ENCODE data around the gene SLC4A1. TPM values are rescaled to one million over a fixed set of nuclear protein-coding genes. Genes with fewer than 3 reads are reported as not detected.
"Not testable (repeated sequence)": the region's sequence is repeated elsewhere in the genome, so short reads cannot be mapped to it uniquely, and the experiment has no call there.

SLC4A1 gene
- total RNA-seq, 1 experiment from 2014 or later, result not detected

- Histone ChIP-seq H3K4me1 (ENCODE audit: insufficient read depth, low read length) (no peaks in the 10 kb centered on the region), H3K4me3 (ENCODE audit: low read length) (no peak overlapping the region), H3K27me3 (ENCODE audit: low read length) (no peaks in the 10 kb centered on the region), H3F3A (ENCODE audit: low read length, unreplicated experiment) (no peaks in the 10 kb centered on the region), H3K79me2 (ENCODE audit: low read length) (no peaks in the 10 kb centered on the region), H3K9me3 (ENCODE audit: low read length) (no peaks in the 10 kb centered on the region), H3K9me2 (replicated peaks; ENCODE audit: low read length) (no peaks in the 10 kb centered on the region), H2AFZ (ENCODE audit: low read length) (no peak overlapping the region), H3K36me3 (ENCODE audit: low read depth, low read length) (no peaks in the 10 kb centered on the region), H3K27ac (ENCODE audit: low read length) (no peak overlapping the region), H3K9ac (ENCODE audit: low read length) (no peak overlapping the region), H3K4me2 (ENCODE audit: low read length) (no peak overlapping the region), H4K20me1 (ENCODE audit: low read length) (no peaks in the 10 kb centered on the region)
- ChIA-PET CTCF (no interaction called here), POLR2A (ENCODE audit: unreplicated experiment) (no interaction called here)
- DNase-seq, result no peak
- no peak for ATAC-seq
- no TSS peak for BruUV-seq (replicated peaks)
- TF ChIP-seq CTCF (conservative IDR thresholded peaks at IDR 0.05; ENCODE audit: low read depth, low read length) (no peak), EZH2phosphoT487 (IDR thresholded peaks at IDR 0.05; ENCODE audit: borderline replicate concordance, low read length) (no peak), EZH2 (IDR thresholded peaks at IDR 0.05; ENCODE audit: low read length, unreplicated experiment) (no peak)
- intact Hi-C loops (cut with micrococcal nuclease), result no loop called here
These were observed 19.8 kb downstream of the SLC4A1 start for GRCh38 chr17:44247876-44248736.

- POLR2A ChIA-PET (ENCODE audit: unreplicated experiment), result no interaction called here
- Histone ChIP-seq H3K4me1 (ENCODE audit: insufficient read depth, low read length) (no peaks in the 10 kb centered on the region), H2AFZ (ENCODE audit: low read length) (no peak overlapping the region), H3K9ac (ENCODE audit: low read length) (no peak overlapping the region), H3K79me2 (ENCODE audit: low read length) (no peaks in the 10 kb centered on the region), H3K9me2 (replicated peaks; ENCODE audit: low read length) (no peaks in the 10 kb centered on the region), H3K27ac (ENCODE audit: low read length) (no peak overlapping the region), H3K36me3 (ENCODE audit: low read depth, low read length) (no peaks in the 10 kb centered on the region), H4K20me1 (ENCODE audit: low read length) (no peaks in the 10 kb centered on the region), H3K4me2 (ENCODE audit: low read length) (no peak overlapping the region), H3K27me3 (ENCODE audit: low read length) (no peaks in the 10 kb centered on the region), H3F3A (ENCODE audit: low read length, unreplicated experiment) (no peaks in the 10 kb centered on the region), H3K9me3 (ENCODE audit: low read length) (no peaks in the 10 kb centered on the region), H3K4me3 (ENCODE audit: low read length) (no peak overlapping the region)
- no peak for TF ChIP-seq EZH2 (IDR thresholded peaks at IDR 0.05; ENCODE audit: low read length, unreplicated experiment)
- no peak for TF ChIP-seq CTCF (conservative IDR thresholded peaks at IDR 0.05; ENCODE audit: low read depth, low read length)
- no peak for TF ChIP-seq EZH2phosphoT487 (IDR thresholded peaks at IDR 0.05; ENCODE audit: borderline replicate concordance, low read length)
- ATAC-seq, result no peak
- CTCF ChIA-PET, result no interaction called here
- BruUV-seq (replicated peaks), result no TSS peak
- intact Hi-C loops (cut with micrococcal nuclease), result no loop called here
- no peak for DNase-seq
These were observed 20.5 kb downstream of the SLC4A1 start for GRCh38 chr17:44247440-44247841.

GRCh38 chr17:44241106-44241624 lies 26.8 kb downstream of the SLC4A1 start:
- H3K79me2 ChIP-seq (ENCODE audit: low read length), result no peaks in the 10 kb centered on the region
- H2AFZ ChIP-seq (ENCODE audit: low read length), result no peak overlapping the region
- DNase-seq, result no peak
- H3K4me3 ChIP-seq (ENCODE audit: low read length), result no peak overlapping the region
- H3K4me2 ChIP-seq (ENCODE audit: low read length), result no peak overlapping the region
- TF ChIP-seq EZH2phosphoT487 (IDR thresholded peaks at IDR 0.05; ENCODE audit: borderline replicate concordance, low read length) (no peak), CTCF (conservative IDR thresholded peaks at IDR 0.05; ENCODE audit: low read depth, low read length) (no peak), EZH2 (IDR thresholded peaks at IDR 0.05; ENCODE audit: low read length, unreplicated experiment) (no peak)
- H3K9me2 ChIP-seq (replicated peaks; ENCODE audit: low read length), result no peaks in the 10 kb centered on the region
- H3F3A ChIP-seq (ENCODE audit: low read length, unreplicated experiment), result no peaks in the 10 kb centered on the region
- no peak overlapping the region for H3K9ac ChIP-seq (ENCODE audit: low read length)
- no peak overlapping the region for H3K27ac ChIP-seq (ENCODE audit: low read length)
- BruUV-seq (replicated peaks), result no TSS peak
- intact Hi-C loops (cut with micrococcal nuclease), result no loop called here
- CTCF ChIA-PET, result interaction anchor here (0.7 kb wide), 1 partner anchor 30 kb away, joined by 4 read pairs; no protein-coding TSS in a partner anchor
- no peaks in the 10 kb centered on the region for H3K9me3 ChIP-seq (ENCODE audit: low read length)
- ATAC-seq, result no peak
- POLR2A ChIA-PET (ENCODE audit: unreplicated experiment), result no interaction called here
- no peaks in the 10 kb centered on the region for H3K36me3 ChIP-seq (ENCODE audit: low read depth, low read length)
- H4K20me1 ChIP-seq (ENCODE audit: low read length), result no peaks in the 10 kb centered on the region
- H3K27me3 ChIP-seq (ENCODE audit: low read length), result no peaks in the 10 kb centered on the region
- peaks cover 3% of the 10 kb centered on the region; the same call in 1 of the 2 replicates for H3K4me1 ChIP-seq (ENCODE audit: insufficient read depth, low read length)

- H3K36me3 ChIP-seq (ENCODE audit: low read depth, low read length); ATAC-seq; H3K9me2 ChIP-seq (replicated peaks; ENCODE audit: low read length); POLR2A ChIA-PET (ENCODE audit: unreplicated experiment); H3K27ac ChIP-seq (ENCODE audit: low read length); H3F3A ChIP-seq (ENCODE audit: low read length, unreplicated experiment); CTCF ChIA-PET; H3K79me2 ChIP-seq (ENCODE audit: low read length); BruUV-seq (replicated peaks); H3K4me3 ChIP-seq (ENCODE audit: low read length); H3K9me3 ChIP-seq (ENCODE audit: low read length); H3K4me2 ChIP-seq (ENCODE audit: low read length); H3K27me3 ChIP-seq (ENCODE audit: low read length); intact Hi-C loops (cut with micrococcal nuclease); H2AFZ ChIP-seq (ENCODE audit: low read length); DNase-seq; H3K9ac ChIP-seq (ENCODE audit: low read length); H4K20me1 ChIP-seq (ENCODE audit: low read length): not testable (repeated sequence)
- H3K4me1 ChIP-seq (ENCODE audit: insufficient read depth, low read length), result peaks cover 30% of the 10 kb centered on the region
These were observed 30.0 kb downstream of the SLC4A1 start for GRCh38 chr17:44237886-44238285.

All from PC-3 (cell line).